HepG2 (cell line): ENCODE results near the gene EDC3. TPM values are rescaled to one million over a fixed set of nuclear protein-coding genes. Genes with fewer than 3 reads are reported as not detected.

Source experiments
- ATAC-seq: fragments of 200-7000 bp; cut with Tn5 transposase; 3 replicates; pipeline ENCODE4 v1.9.1; 2020; ENCODE audit warnings: mild to moderate bottlenecking, moderate library complexity
- BruUV-seq: library from RNA; stranded (reverse); fragments of 400-500 nt; replicated peaks from 2 replicates; lab custom pipeline; 2021; lab: Mats Ljungman, UMichigan
- CTCF ChIA-PET: fragments of 300-600 bp; formaldehyde crosslinking; extraction: SDS; loops from one replicate; lab custom pipeline; 2021; ENCODE audit warnings: low total read pairs, inconsistent platforms, low intra/inter-chr PET ratio; lab: Yijun Ruan, JAX
- POLR2A ChIA-PET: fragments of 350-600 bp; sonication (Branson Sonifier 250); formaldehyde crosslinking; loops from one replicate; lab custom pipeline; 2020; ENCODE audit warnings: antibody characterized with exemption, inconsistent platforms; lab: Yijun Ruan, JAX
- DNase-seq: peaks from one replicate; pipeline ENCODE4 v3.0.0-alpha.2; 2015; ENCODE audit warnings: low spot score
- FAIRE-seq: peaks from 3 replicates; lab custom pipeline; 2011; peaks lifted over from hg19 to GRCh38; lab: Jason Lieb, UNC
- H2AFZ ChIP-seq: one replicate; pipeline ENCODE4 v1.6.1; 2011; ENCODE audit warnings: low read length, inconsistent platforms
- H3K27ac ChIP-seq: fragments of 300-600 bp; 3 replicates; pipeline ENCODE4 v1.8.0; 2011; ENCODE audit warnings: mixed run types, mild to moderate bottlenecking, mixed read lengths, low read length, inconsistent platforms; ENCODE audit not compliant: insufficient read depth; ENCODE audit errors: extremely low read length
- H3K27me3 ChIP-seq, 2 experiments: fragments of 200-600 bp in 1 of 2; 2 replicates in 1 of 2; 3 replicates in 1 of 2; pipeline versions ENCODE4 v1.6.0 to v1.8.0; 2011; ENCODE audit warnings: low read length in 2 of 2, mild to moderate bottlenecking in 2 of 2, moderate library complexity in 2 of 2, inconsistent platforms in 1 of 2; ENCODE audit not compliant: insufficient read depth in 2 of 2, control insufficient read depth in 1 of 2
- H3K36me3 ChIP-seq, 2 experiments: fragments of 200-600 bp in 1 of 2; replicated peaks in 1 of 2; 2 replicates in 1 of 2; 3 replicates in 1 of 2; pipeline versions ENCODE4 v1.5.1 to v1.8.0; 2011; ENCODE audit warnings: low read length in 2 of 2, inconsistent platforms in 1 of 2; ENCODE audit not compliant: insufficient read depth in 2 of 2, control insufficient read depth in 1 of 2
- H3K4me1 ChIP-seq: 2 replicates; pipeline ENCODE4 v1.5.1; 2012; ENCODE audit warnings: low read length, inconsistent platforms; ENCODE audit not compliant: insufficient read depth
- H3K4me2 ChIP-seq: 2 replicates; pipeline ENCODE4 v1.6.0; 2011; ENCODE audit warnings: low read depth, low read length, inconsistent platforms
- H3K4me3 ChIP-seq, 3 experiments: fragments of 200-600 bp in 1 of 3; sonication (generic), shearing (Covaris generic) in 1 of 3; replicated peaks in 1 of 3; 2 replicates each; pipeline ENCODE4 v1.5.1; 2011 to 2016; ENCODE audit warnings: low read length in 3 of 3, inconsistent platforms in 2 of 3, low read depth in 2 of 3, mild to moderate bottlenecking in 2 of 3, control low read depth in 1 of 3, mixed read lengths in 1 of 3; ENCODE audit not compliant: insufficient read depth in 1 of 3
- H3K79me2 ChIP-seq: one replicate; pipeline ENCODE4 v1.6.1; 2011; ENCODE audit warnings: low read length, inconsistent platforms; ENCODE audit not compliant: insufficient read depth
- H3K9ac ChIP-seq: 2 replicates; pipeline ENCODE4 v1.6.0; 2011; ENCODE audit warnings: mild to moderate bottlenecking, low read depth, low read length, inconsistent platforms; ENCODE audit not compliant: insufficient read depth
- H3K9me3 ChIP-seq: 2 replicates; pipeline ENCODE4 v1.5.1; 2012; ENCODE audit warnings: mild to moderate bottlenecking, low read length
- H4K20me1 ChIP-seq: 2 replicates; pipeline ENCODE4 v1.6.0; 2011; ENCODE audit warnings: inconsistent platforms, mild to moderate bottlenecking, low read length, moderate library complexity; ENCODE audit not compliant: insufficient read depth
- NFKB2 ChIP-seq: sonication (generic); formaldehyde crosslinking; IDR thresholded peaks from 2 replicates; pipeline ENCODE4 v1.4.0; 2020; ENCODE audit warnings: missing genetic modification reagents, borderline replicate concordance
- PRDM15 ChIP-seq: sonication (generic); formaldehyde crosslinking; IDR thresholded peaks from 2 replicates; pipeline ENCODE4 v1.4.0; 2020; ENCODE audit warnings: missing genetic modification reagents
- PTBP1 ChIP-seq: fragments of 200-400 bp; formaldehyde crosslinking; IDR thresholded peaks from 2 replicates; pipeline ENCODE4 v1.6.1; 2018; ENCODE audit warnings: low read length, low read depth; ENCODE audit not compliant: poor library complexity, severe bottlenecking
- RNF219 ChIP-seq: sonication (generic); formaldehyde crosslinking; IDR thresholded peaks from 2 replicates; pipeline ENCODE4 v1.5.0; 2020; ENCODE audit warnings: mild to moderate bottlenecking, missing genetic modification reagents
- ZNF563 ChIP-seq: sonication (generic); formaldehyde crosslinking; IDR thresholded peaks from 2 replicates; pipeline ENCODE4 v1.8.0; 2022; ENCODE audit warnings: mild to moderate bottlenecking, moderate library complexity, missing genetic modification reagents
- ZNF691 ChIP-seq: sonication (generic); formaldehyde crosslinking; IDR thresholded peaks from 2 replicates; pipeline ENCODE4 v1.4.0; 2020; ENCODE audit warnings: missing genetic modification reagents, low read depth, mild to moderate bottlenecking, borderline replicate concordance
- WGBS: methylation state at CpG from one replicate; pipeline ENCODE4 v1.1.6; 2017; ENCODE audit warnings: low lambda C conversion rate; 5-methylcytosine and 5-hydroxymethylcytosine counted together
- in situ Hi-C: cut with HindIII; loops from 2 replicates; pipeline ENCODE4 v1.10.0; 2017; ENCODE audit warnings: low pct_unique_long_range_greater_than_20kb; ENCODE audit not compliant: extremely low pct_ligation_motif_present
- intact Hi-C: fragments of 100-400 bp; cut with micrococcal nuclease; formaldehyde crosslinking; loops from one replicate; pipeline ENCODE4 v1.10.0; 2022; ENCODE audit not compliant: unreplicated experiment
- polyA plus RNA-seq, 8 experiments: library from polyadenylated mRNA; depleted of rRNA in 3 of 8; stranded (reverse) in 7 of 8; unstranded in 1 of 8; fragments of >200 nt; fragmentation: Illumina TruSeq in 4 of 8; extraction: Trizol in 4 of 8; gene quantifications; 2 replicates each; pipeline versions ENCODE4 v1.2.1 to v1.2.3, GENCODE V29; 2011 to 2016; ENCODE audit warnings: low read depth in 4 of 8, missing spikeins in 1 of 8, mixed read lengths in 1 of 8; ENCODE audit not compliant: insufficient read depth in 1 of 8
- total RNA-seq, 5 experiments: library from RNA; depleted of rRNA; stranded (reverse); fragments of >200 nt; fragmentation: Illumina TruSeq; extraction: Trizol; gene quantifications; 2 replicates each; pipeline ENCODE4 v1.2.3, GENCODE V29; 2016; ENCODE audit warnings: low read depth in 1 of 5
- TF ChIP-seq, protein P1 (sequence below): fragments of 450-650 bp; IDR thresholded peaks from 2 replicates; pipeline ENCODE4 v1.6.1; 2017; ENCODE audit warnings: mild to moderate bottlenecking
- TF ChIP-seq, protein P2 (sequence below): sonication (generic); formaldehyde crosslinking; IDR thresholded peaks from 2 replicates; pipeline ENCODE4 v1.5.0; 2020; ENCODE audit warnings: mild to moderate bottlenecking, missing genetic modification reagents, borderline replicate concordance

Gene EDC3
- total and polyA plus RNA-seq, 2 of the 13 experiments (the other 11 are each of a cell fraction or from before 2014, with no cell fraction given): 17.4 to 32.0 TPM

GRCh38 chr15:74733269-74733668 lies 37.4 kb upstream of the EDC3 start (continued):
- no peak for TF ChIP-seq PRDM15 (CRISPR knock-in tag)
- TF ChIP-seq RNF219 (CRISPR knock-in tag): no peak
- TF ChIP-seq ZNF563 (CRISPR knock-in tag): no peak
- no peak for TF ChIP-seq ZNF691 (CRISPR knock-in tag)

- no peaks in the 10 kb centered on the region for H4K20me1 ChIP-seq
- CTCF ChIA-PET: no interaction called here
- H3K27ac ChIP-seq: peak overlapping the region; percentile 2
- TF ChIP-seq, protein P1, sequence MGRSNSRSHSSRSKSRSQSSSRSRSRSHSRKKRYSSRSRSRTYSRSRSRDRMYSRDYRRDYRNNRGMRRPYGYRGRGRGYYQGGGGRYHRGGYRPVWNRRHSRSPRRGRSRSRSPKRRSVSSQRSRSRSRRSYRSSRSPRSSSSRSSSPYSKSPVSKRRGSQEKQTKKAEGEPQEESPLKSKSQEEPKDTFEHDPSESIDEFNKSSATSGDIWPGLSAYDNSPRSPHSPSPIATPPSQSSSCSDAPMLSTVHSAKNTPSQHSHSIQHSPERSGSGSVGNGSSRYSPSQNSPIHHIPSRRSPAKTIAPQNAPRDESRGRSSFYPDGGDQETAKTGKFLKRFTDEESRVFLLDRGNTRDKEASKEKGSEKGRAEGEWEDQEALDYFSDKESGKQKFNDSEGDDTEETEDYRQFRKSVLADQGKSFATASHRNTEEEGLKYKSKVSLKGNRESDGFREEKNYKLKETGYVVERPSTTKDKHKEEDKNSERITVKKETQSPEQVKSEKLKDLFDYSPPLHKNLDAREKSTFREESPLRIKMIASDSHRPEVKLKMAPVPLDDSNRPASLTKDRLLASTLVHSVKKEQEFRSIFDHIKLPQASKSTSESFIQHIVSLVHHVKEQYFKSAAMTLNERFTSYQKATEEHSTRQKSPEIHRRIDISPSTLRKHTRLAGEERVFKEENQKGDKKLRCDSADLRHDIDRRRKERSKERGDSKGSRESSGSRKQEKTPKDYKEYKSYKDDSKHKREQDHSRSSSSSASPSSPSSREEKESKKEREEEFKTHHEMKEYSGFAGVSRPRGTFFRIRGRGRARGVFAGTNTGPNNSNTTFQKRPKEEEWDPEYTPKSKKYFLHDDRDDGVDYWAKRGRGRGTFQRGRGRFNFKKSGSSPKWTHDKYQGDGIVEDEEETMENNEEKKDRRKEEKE: no peak
- TF ChIP-seq NFKB2: no peak
- TF ChIP-seq, protein P2, sequence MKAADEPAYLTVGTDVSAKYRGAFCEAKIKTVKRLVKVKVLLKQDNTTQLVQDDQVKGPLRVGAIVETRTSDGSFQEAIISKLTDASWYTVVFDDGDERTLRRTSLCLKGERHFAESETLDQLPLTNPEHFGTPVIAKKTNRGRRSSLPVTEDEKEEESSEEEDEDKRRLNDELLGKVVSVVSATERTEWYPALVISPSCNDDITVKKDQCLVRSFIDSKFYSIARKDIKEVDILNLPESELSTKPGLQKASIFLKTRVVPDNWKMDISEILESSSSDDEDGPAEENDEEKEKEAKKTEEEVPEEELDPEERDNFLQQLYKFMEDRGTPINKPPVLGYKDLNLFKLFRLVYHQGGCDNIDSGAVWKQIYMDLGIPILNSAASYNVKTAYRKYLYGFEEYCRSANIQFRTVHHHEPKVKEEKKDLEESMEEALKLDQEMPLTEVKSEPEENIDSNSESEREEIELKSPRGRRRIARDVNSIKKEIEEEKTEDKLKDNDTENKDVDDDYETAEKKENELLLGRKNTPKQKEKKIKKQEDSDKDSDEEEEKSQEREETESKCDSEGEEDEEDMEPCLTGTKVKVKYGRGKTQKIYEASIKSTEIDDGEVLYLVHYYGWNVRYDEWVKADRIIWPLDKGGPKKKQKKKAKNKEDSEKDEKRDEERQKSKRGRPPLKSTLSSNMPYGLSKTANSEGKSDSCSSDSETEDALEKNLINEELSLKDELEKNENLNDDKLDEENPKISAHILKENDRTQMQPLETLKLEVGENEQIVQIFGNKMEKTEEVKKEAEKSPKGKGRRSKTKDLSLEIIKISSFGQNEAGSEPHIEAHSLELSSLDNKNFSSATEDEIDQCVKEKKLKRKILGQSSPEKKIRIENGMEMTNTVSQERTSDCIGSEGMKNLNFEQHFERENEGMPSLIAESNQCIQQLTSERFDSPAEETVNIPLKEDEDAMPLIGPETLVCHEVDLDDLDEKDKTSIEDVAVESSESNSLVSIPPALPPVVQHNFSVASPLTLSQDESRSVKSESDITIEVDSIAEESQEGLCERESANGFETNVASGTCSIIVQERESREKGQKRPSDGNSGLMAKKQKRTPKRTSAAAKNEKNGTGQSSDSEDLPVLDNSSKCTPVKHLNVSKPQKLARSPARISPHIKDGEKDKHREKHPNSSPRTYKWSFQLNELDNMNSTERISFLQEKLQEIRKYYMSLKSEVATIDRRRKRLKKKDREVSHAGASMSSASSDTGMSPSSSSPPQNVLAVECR: no peak
- TF ChIP-seq PTBP1: no peak
- ATAC-seq (no peak), FAIRE-seq (no peak), DNase-seq (no peak)
- H3K79me2 ChIP-seq: no peaks in the 10 kb centered on the region
- peaks cover 63% of the 10 kb centered on the region for H3K4me1 ChIP-seq
- 100% methylated on average over 5 of the region's 5 CpGs for WGBS
- no peak overlapping the region for H3K9ac ChIP-seq
- intact Hi-C loops: no loop called here
- no TSS peak for BruUV-seq
- no peaks in the 10 kb centered on the region for H3K9me3 ChIP-seq
- no peaks in the 10 kb centered on the region for H3K27me3 ChIP-seq
- H3K4me3 ChIP-seq: no peak overlapping the region
- H2AFZ ChIP-seq: no peak overlapping the region
- POLR2A ChIA-PET: no interaction called here
- no peak overlapping the region for H3K4me2 ChIP-seq
- H3K36me3 ChIP-seq: no peaks in the 10 kb centered on the region
- in situ Hi-C loops: no loop called here
Observed at GRCh38 chr15:74732846-74733245, 37.0 kb upstream of the EDC3 start.
